ENCODE data around the gene RXRA.
A peak's percentile ranks its signal among the peaks of the same experiment; 100 is the strongest.

Gene RXRA

GRCh38 chr9:134329886-134330285 lies 3.6 kb downstream of the RXRA start:
- H3K36me3 ChIP-seq = no peaks in the 10 kb centered on the region
- peak overlapping the region; percentile 25 for H3K27ac ChIP-seq
- H3K4me1 ChIP-seq (ENCODE audit: control insufficient read depth in 1 of 2, insufficient read depth in 1 of 2, low read depth in 1 of 2, low read length in 1 of 2) = peaks cover 49 to 83% of the 10 kb centered on the region in 2 experiments
- no peak for TF ChIP-seq CTCF (IDR thresholded peaks at IDR 0.05)
- peaks cover 1% of the 10 kb centered on the region for H3K27me3 ChIP-seq
- peak overlapping the region in 1 of 2 experiments; percentile 2 for H3K4me3 ChIP-seq (ENCODE audit: low read depth in 1 of 2, low read length in 1 of 2)
- H3K9me3 ChIP-seq = no peaks in the 10 kb centered on the region

- Histone ChIP-seq H3K4me3 (ENCODE audit: low read depth in 1 of 2, low read length in 1 of 2) (no peak overlapping the region), H3K9me3 (no peaks in the 10 kb centered on the region), H3K27ac (no peak overlapping the region), H3K36me3 (no peaks in the 10 kb centered on the region), H3K4me1 (ENCODE audit: control insufficient read depth in 1 of 2, insufficient read depth in 1 of 2, low read depth in 1 of 2, low read length in 1 of 2) (peaks cover 42 to 78% of the 10 kb centered on the region in 2 experiments), H3K27me3 (no peaks in the 10 kb centered on the region)
- TF ChIP-seq CTCF (IDR thresholded peaks at IDR 0.05) = no peak
Measured at GRCh38 chr9:134330590-134330989, 4.3 kb downstream of the RXRA start.

- Histone ChIP-seq H3K27me3 (no peaks in the 10 kb centered on the region), H3K36me3 (no peaks in the 10 kb centered on the region), H3K4me1 (ENCODE audit: control insufficient read depth in 1 of 2, insufficient read depth in 1 of 2, low read depth in 1 of 2, low read length in 1 of 2) (peaks cover 40 to 83% of the 10 kb centered on the region in 2 experiments), H3K27ac (no peak overlapping the region), H3K4me3 (ENCODE audit: low read depth in 1 of 2, low read length in 1 of 2) (no peak overlapping the region), H3K9me3 (no peaks in the 10 kb centered on the region)
- no peak for TF ChIP-seq CTCF (IDR thresholded peaks at IDR 0.05)
Measured at GRCh38 chr9:134331186-134332025, 5.2 kb downstream of the RXRA start.

- Histone ChIP-seq H3K36me3 (peaks cover 4% of the 10 kb centered on the region), H3K27me3 (no peaks in the 10 kb centered on the region), H3K9me3 (no peaks in the 10 kb centered on the region), H3K4me3 (ENCODE audit: low read depth in 1 of 2, low read length in 1 of 2) (no peak overlapping the region), H3K4me1 (ENCODE audit: control insufficient read depth in 1 of 2, insufficient read depth in 1 of 2, low read depth in 1 of 2, low read length in 1 of 2) (peaks cover 40 to 86% of the 10 kb centered on the region in 2 experiments), H3K27ac (no peak overlapping the region)
- TF ChIP-seq CTCF (IDR thresholded peaks at IDR 0.05) = no peak
Measured at GRCh38 chr9:134332266-134332665, 6.0 kb downstream of the RXRA start.

GRCh38 chr9:134332841-134333233 lies 6.6 kb downstream of the RXRA start:
- H3K4me1 ChIP-seq (ENCODE audit: control insufficient read depth in 1 of 2, insufficient read depth in 1 of 2, low read depth in 1 of 2, low read length in 1 of 2) = peaks cover 36 to 84% of the 10 kb centered on the region in 2 experiments
- no peak for TF ChIP-seq CTCF (IDR thresholded peaks at IDR 0.05)

More at GRCh38 chr9:134332841-134333233, 6.6 kb downstream of the RXRA start:
- peaks cover 4% of the 10 kb centered on the region for H3K36me3 ChIP-seq
- H3K4me3 ChIP-seq (ENCODE audit: low read depth in 1 of 2, low read length in 1 of 2) = no peak overlapping the region
- H3K9me3 ChIP-seq = no peaks in the 10 kb centered on the region
- no peaks in the 10 kb centered on the region for H3K27me3 ChIP-seq
- H3K27ac ChIP-seq = no peak overlapping the region
